WTC11 (cell line): ENCODE data around the gene SPATA32. TPM values are rescaled to one million over a fixed set of nuclear protein-coding genes. Genes with fewer than 3 reads are reported as not detected.

Source experiments
- ATAC-seq: fragments of 200-7000 bp; cut with Tn5 transposase; 2 replicates; pipeline ENCODE4 v1.10.0; 2021; ENCODE audit warnings: mild to moderate bottlenecking, moderate library complexity
- CTCF ChIA-PET: fragments of 300-600 bp; sonication (Branson Sonifier 250); formaldehyde crosslinking; loops from one replicate; lab custom pipeline; 2021; ENCODE audit warnings: antibody characterized with exemption; lab: Charles Lee
- POLR2A ChIA-PET: fragments of 350-600 bp; sonication (Branson Sonifier 250); formaldehyde crosslinking; loops from one replicate; lab custom pipeline; 2021; ENCODE audit warnings: antibody characterized with exemption; lab: Charles Lee
- DNase-seq: peaks from one replicate; pipeline ENCODE4 v3.0.0; 2021; ENCODE audit warnings: low spot score
- H3K27ac Mint-ChIP-seq: 2 replicates; pipeline ENCODE4 v1.8.0; 2021; ENCODE audit warnings: mixed read lengths
- H3K27me3 Mint-ChIP-seq: 2 replicates; pipeline ENCODE4 v1.8.0; 2021; ENCODE audit warnings: low read depth, mild to moderate bottlenecking, moderate library complexity, mixed read lengths
- H3K36me3 Mint-ChIP-seq: 2 replicates; pipeline ENCODE4 v1.8.0; 2021; ENCODE audit warnings: mixed read lengths
- H3K4me1 Mint-ChIP-seq: 2 replicates; pipeline ENCODE4 v1.8.0; 2022; ENCODE audit warnings: mixed read lengths
- H3K4me3 Mint-ChIP-seq: 2 replicates; pipeline ENCODE4 v1.8.0; 2021; ENCODE audit warnings: mild to moderate bottlenecking, moderate library complexity, mixed read lengths
- H3K9me3 Mint-ChIP-seq: 2 replicates; pipeline ENCODE4 v1.8.0; 2021; ENCODE audit warnings: mixed read lengths
- ATF6 ChIP-seq: sonication (generic); formaldehyde crosslinking; IDR thresholded peaks from 2 replicates; pipeline ENCODE4 v1.8.1; 2023; ENCODE audit warnings: mild to moderate bottlenecking, missing genetic modification reagents
- ESRRA ChIP-seq: sonication (generic); formaldehyde crosslinking; IDR thresholded peaks from 2 replicates; pipeline ENCODE4 v1.8.1; 2022; ENCODE audit warnings: mild to moderate bottlenecking, missing genetic modification reagents, borderline replicate concordance
- ETV6 ChIP-seq: sonication (generic); formaldehyde crosslinking; IDR thresholded peaks from 2 replicates; pipeline ENCODE4 v1.8.1; 2022; ENCODE audit warnings: mild to moderate bottlenecking, missing genetic modification reagents
- FOXK1 ChIP-seq: sonication (generic); formaldehyde crosslinking; IDR thresholded peaks from 2 replicates; pipeline ENCODE4 v1.8.0; 2022; ENCODE audit warnings: mild to moderate bottlenecking, moderate library complexity, missing genetic modification reagents
- GRHL2 ChIP-seq: fragments of 250-450 bp; sonication (Bioruptor Pico); IDR thresholded peaks from 2 replicates; pipeline ENCODE4 v1.8.0; 2022; ENCODE audit warnings: mild to moderate bottlenecking, moderate library complexity; ENCODE audit not compliant: insufficient replicate concordance, severe bottlenecking
- HMGA2 ChIP-seq: fragments of 250-450 bp; sonication (Bioruptor Pico); IDR thresholded peaks from 2 replicates; pipeline ENCODE4 v1.4.0; 2021; ENCODE audit warnings: mild to moderate bottlenecking, moderate library complexity
- IRF2 ChIP-seq: sonication (generic); formaldehyde crosslinking; IDR thresholded peaks from 2 replicates; pipeline ENCODE4 v1.8.0; 2022; ENCODE audit warnings: low read depth, missing genetic modification reagents, borderline replicate concordance
- KAT7 ChIP-seq: sonication (generic); formaldehyde crosslinking; IDR thresholded peaks from 2 replicates; pipeline ENCODE4 v1.8.1; 2023; ENCODE audit warnings: missing genetic modification reagents, mild to moderate bottlenecking, borderline replicate concordance
- NR2C2 ChIP-seq: sonication (generic); formaldehyde crosslinking; IDR thresholded peaks from 2 replicates; pipeline ENCODE4 v1.8.0; 2022; ENCODE audit warnings: mild to moderate bottlenecking, missing genetic modification reagents
- SP1 ChIP-seq: sonication (generic); formaldehyde crosslinking; conservative IDR thresholded peaks from 2 replicates; pipeline ENCODE4 v1.8.1; 2022; ENCODE audit warnings: missing genetic modification reagents
- TEAD4 ChIP-seq: sonication (generic); formaldehyde crosslinking; IDR thresholded peaks from 2 replicates; pipeline ENCODE4 v1.8.0; 2022; ENCODE audit warnings: mild to moderate bottlenecking, missing genetic modification reagents
- TP53 ChIP-seq: sonication (generic); formaldehyde crosslinking; IDR thresholded peaks from 2 replicates; pipeline ENCODE4 v1.8.1; 2023; ENCODE audit warnings: mild to moderate bottlenecking, missing genetic modification reagents
- USF2 ChIP-seq: sonication (generic); formaldehyde crosslinking; IDR thresholded peaks from 2 replicates; pipeline ENCODE4 v1.8.1; 2023; ENCODE audit warnings: mild to moderate bottlenecking, missing genetic modification reagents, moderate library complexity
- ZBTB21 ChIP-seq: sonication (generic); formaldehyde crosslinking; IDR thresholded peaks from 2 replicates; pipeline ENCODE4 v1.8.1; 2023; ENCODE audit warnings: mild to moderate bottlenecking, missing genetic modification reagents, borderline replicate concordance
- ZMAT4 ChIP-seq: fragments of 250-450 bp; sonication (Bioruptor Pico); IDR thresholded peaks from 2 replicates; pipeline ENCODE4 v1.9.0; 2021; ENCODE audit warnings: mild to moderate bottlenecking
- ZNF121 ChIP-seq: sonication (generic); formaldehyde crosslinking; IDR thresholded peaks from 2 replicates; pipeline ENCODE4 v1.8.0; 2023; ENCODE audit warnings: missing genetic modification reagents
- ZNF138 ChIP-seq: sonication (generic); formaldehyde crosslinking; conservative IDR thresholded peaks from 2 replicates; pipeline ENCODE4 v1.8.1; 2022; ENCODE audit warnings: mild to moderate bottlenecking, moderate library complexity, missing genetic modification reagents
- ZNF263 ChIP-seq: sonication (generic); formaldehyde crosslinking; IDR thresholded peaks from 2 replicates; pipeline ENCODE4 v1.8.1; 2022; ENCODE audit warnings: low read depth, mild to moderate bottlenecking, moderate library complexity, missing genetic modification reagents
- ZNF416 ChIP-seq: fragments of 250-450 bp; sonication (Bioruptor Pico); IDR thresholded peaks from 2 replicates; pipeline ENCODE4 v1.9.0; 2021; ENCODE audit warnings: mild to moderate bottlenecking, inconsistent platforms
- total RNA-seq: library from RNA; stranded (reverse); gene quantifications from 3 replicates; pipeline ENCODE4 v1.2.3, GENCODE V29; 2021
- TF ChIP-seq, protein P1 (sequence below): sonication (generic); formaldehyde crosslinking; IDR thresholded peaks from 2 replicates; pipeline ENCODE4 v1.8.1; 2022; ENCODE audit warnings: missing genetic modification reagents, borderline replicate concordance
- TF ChIP-seq, protein P2 (sequence below): sonication (generic); formaldehyde crosslinking; IDR thresholded peaks from 2 replicates; pipeline ENCODE4 v1.8.1; 2023; ENCODE audit warnings: mild to moderate bottlenecking, missing genetic modification reagents, moderate library complexity
- TF ChIP-seq, protein P3 (sequence below): fragments of 250-450 bp; sonication (Bioruptor Pico); conservative IDR thresholded peaks from 2 replicates; pipeline ENCODE4 v1.9.0; 2021; ENCODE audit warnings: mild to moderate bottlenecking
- TF ChIP-seq, protein P4 (sequence below): sonication (generic); formaldehyde crosslinking; IDR thresholded peaks from 2 replicates; pipeline ENCODE4 v1.8.0; 2022; ENCODE audit warnings: mild to moderate bottlenecking, missing genetic modification reagents

SPATA32 gene
- total RNA-seq, 1 experiment from 2014 or later, result 0.15 TPM

GRCh38 chr17:45222289-45222995 lies 39.5 kb downstream of the SPATA32 start:
- no peak overlapping the region for H3K27ac Mint-ChIP-seq
- ChIA-PET CTCF (interaction anchor here (0.6 to 5.9 kb wide), 11 partner anchors 9 to 206 kb away, joined by 3 to 88 read pairs (median 6); partner anchors contain the start of gene ACBD4), POLR2A (interaction anchor here (0.7 to 1.5 kb wide), 2 partner anchors 14 to 50 kb away, joined by 3 to 4 read pairs; no protein-coding TSS in a partner anchor)
- peak; percentile 35 for ATAC-seq
- H3K9me3 Mint-ChIP-seq, result no peaks in the 10 kb centered on the region
- DNase-seq, result no peak
- H3K36me3 Mint-ChIP-seq, result no peaks in the 10 kb centered on the region
- no peak for TF ChIP-seq IRF2
- TF ChIP-seq ZNF263 (CRISPR knock-in tag), result no peak
- no peak for TF ChIP-seq GRHL2 (CRISPR knock-in tag)
- no peak for TF ChIP-seq TEAD4 (CRISPR knock-in tag)
- TF ChIP-seq ZNF138 (CRISPR knock-in tag), result no peak
- TF ChIP-seq USF2 (CRISPR knock-in tag), result no peak
- TF ChIP-seq NR2C2 (CRISPR knock-in tag), result no peak
- TF ChIP-seq ESRRA (CRISPR knock-in tag), result no peak
- no peak for TF ChIP-seq SP1 (CRISPR knock-in tag)
- TF ChIP-seq ATF6 (CRISPR knock-in tag), result no peak
- TF ChIP-seq, protein P1, sequence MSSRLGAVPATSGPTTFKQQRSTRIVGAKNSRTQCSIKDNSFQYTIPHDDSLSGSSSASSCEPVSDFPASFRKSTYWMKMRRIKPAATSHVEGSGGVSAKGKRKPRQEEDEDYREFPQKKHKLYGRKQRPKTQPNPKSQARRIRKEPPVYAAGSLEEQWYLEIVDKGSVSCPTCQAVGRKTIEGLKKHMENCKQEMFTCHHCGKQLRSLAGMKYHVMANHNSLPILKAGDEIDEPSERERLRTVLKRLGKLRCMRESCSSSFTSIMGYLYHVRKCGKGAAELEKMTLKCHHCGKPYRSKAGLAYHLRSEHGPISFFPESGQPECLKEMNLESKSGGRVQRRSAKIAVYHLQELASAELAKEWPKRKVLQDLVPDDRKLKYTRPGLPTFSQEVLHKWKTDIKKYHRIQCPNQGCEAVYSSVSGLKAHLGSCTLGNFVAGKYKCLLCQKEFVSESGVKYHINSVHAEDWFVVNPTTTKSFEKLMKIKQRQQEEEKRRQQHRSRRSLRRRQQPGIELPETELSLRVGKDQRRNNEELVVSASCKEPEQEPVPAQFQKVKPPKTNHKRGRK (CRISPR knock-in tag), result no peak
- TF ChIP-seq FOXK1 (CRISPR knock-in tag), result no peak
- no peak for TF ChIP-seq ZNF121 (CRISPR knock-in tag)
- no peak for TF ChIP-seq ZNF416
- TF ChIP-seq, protein P2, sequence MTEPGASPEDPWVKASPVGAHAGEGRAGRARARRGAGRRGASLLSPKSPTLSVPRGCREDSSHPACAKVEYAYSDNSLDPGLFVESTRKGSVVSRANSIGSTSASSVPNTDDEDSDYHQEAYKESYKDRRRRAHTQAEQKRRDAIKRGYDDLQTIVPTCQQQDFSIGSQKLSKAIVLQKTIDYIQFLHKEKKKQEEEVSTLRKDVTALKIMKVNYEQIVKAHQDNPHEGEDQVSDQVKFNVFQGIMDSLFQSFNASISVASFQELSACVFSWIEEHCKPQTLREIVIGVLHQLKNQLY (CRISPR knock-in tag), result no peak
- H3K4me1 Mint-ChIP-seq, result peaks cover 11% of the 10 kb centered on the region; the same call in 1 of the 2 replicates
- H3K4me3 Mint-ChIP-seq, result peak overlapping the region; percentile 72
- peaks cover 59% of the 10 kb centered on the region for H3K27me3 Mint-ChIP-seq

DNA sequence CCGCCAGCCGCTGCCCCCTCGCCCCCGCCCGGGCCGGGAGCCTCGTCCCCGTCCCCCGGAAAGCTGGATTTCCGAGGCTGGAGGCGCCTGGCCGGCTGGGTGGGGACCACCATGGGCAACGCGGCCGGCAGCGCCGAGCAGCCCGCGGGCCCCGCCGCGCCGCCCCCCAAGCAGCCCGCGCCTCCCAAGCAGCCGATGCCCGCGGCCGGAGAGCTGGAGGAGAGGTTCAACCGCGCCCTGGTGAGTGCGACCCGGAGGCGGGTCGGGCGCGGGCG lies 39.9 kb downstream of the SPATA32 start:
- H3K4me3 Mint-ChIP-seq, result no peak overlapping the region
- ATAC-seq, result no peak; the same call in 1 of the 2 replicates
- DNase-seq, result no peak
- POLR2A ChIA-PET, result interaction anchor here (1.5 kb wide), 1 partner anchor 15 kb away, joined by 4 read pairs; no protein-coding TSS in a partner anchor
- peaks cover 60% of the 10 kb centered on the region for H3K27me3 Mint-ChIP-seq
- H3K36me3 Mint-ChIP-seq, result no peaks in the 10 kb centered on the region
- CTCF ChIA-PET, result interaction anchor here (0.7 to 5.9 kb wide), 9 partner anchors 10 to 207 kb away, joined by 4 to 88 read pairs (median 8); partner anchors contain the start of gene ACBD4
- no peaks in the 10 kb centered on the region for H3K9me3 Mint-ChIP-seq
- H3K4me1 Mint-ChIP-seq, result peaks cover 11% of the 10 kb centered on the region; the same call in 1 of the 2 replicates
- no peak overlapping the region for H3K27ac Mint-ChIP-seq
- TF ChIP-seq ZMAT4, result no peak
- TF ChIP-seq ETV6, result no peak
- TF ChIP-seq FOXK1 (CRISPR knock-in tag), result no peak
- TF ChIP-seq TP53 (CRISPR knock-in tag), result no peak
- no peak for TF ChIP-seq TEAD4 (CRISPR knock-in tag)
- no peak for TF ChIP-seq ZNF263 (CRISPR knock-in tag)
- TF ChIP-seq ZBTB21 (CRISPR knock-in tag), result no peak
- TF ChIP-seq HMGA2 (CRISPR knock-in tag), result no peak
- TF ChIP-seq, protein P3, sequence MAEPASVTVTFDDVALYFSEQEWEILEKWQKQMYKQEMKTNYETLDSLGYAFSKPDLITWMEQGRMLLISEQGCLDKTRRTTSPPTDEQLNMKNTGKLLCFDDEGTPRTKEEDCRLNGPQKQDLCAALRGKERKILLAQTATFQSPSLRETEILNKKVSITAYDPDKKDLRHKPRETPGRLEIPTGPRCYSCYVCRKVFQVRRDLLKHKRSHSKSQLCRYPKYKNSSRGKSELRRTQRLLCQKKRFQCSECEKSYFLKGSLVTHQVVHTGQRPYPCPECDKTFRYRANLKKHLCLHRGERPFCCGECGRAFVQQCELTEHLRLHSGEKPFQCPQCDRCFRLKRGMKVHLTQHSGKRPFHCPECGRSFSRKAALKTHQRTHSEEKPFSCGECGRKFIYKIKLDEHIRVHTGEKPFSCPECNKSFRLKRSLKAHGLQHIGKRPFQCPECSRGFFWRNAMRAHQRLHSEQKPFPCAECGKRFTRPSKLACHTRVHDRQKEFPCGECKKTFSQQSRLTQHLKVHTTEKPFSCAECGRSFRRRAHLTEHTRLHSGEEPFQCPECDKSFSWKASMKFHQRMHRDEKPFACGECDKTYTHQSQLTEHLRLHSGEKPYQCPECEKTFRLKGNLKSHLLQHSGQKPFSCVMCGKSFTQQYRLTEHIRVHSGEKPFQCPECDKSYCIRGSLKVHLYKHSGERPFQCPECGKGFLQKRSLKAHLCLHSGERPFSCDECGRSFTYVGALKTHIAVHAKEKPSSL, result no peak
- TF ChIP-seq, protein P4, sequence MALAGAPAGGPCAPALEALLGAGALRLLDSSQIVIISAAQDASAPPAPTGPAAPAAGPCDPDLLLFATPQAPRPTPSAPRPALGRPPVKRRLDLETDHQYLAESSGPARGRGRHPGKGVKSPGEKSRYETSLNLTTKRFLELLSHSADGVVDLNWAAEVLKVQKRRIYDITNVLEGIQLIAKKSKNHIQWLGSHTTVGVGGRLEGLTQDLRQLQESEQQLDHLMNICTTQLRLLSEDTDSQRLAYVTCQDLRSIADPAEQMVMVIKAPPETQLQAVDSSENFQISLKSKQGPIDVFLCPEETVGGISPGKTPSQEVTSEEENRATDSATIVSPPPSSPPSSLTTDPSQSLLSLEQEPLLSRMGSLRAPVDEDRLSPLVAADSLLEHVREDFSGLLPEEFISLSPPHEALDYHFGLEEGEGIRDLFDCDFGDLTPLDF (CRISPR knock-in tag), result no peak
- no peak for TF ChIP-seq KAT7
